ENCODE data around the gene STX1B.

GRCh38 chr16:31000671-31001382 lies 9.6 kb downstream of the STX1B start:
- TF ChIP-seq CTCF (IDR thresholded peaks at IDR 0.05; ENCODE audit: low read depth, low read length, missing input control) (no peak), SP1 (IDR thresholded peaks at IDR 0.05) (no peak), TAF1 (conservative IDR thresholded peaks at IDR 0.05) (no peak), MAX (IDR thresholded peaks at IDR 0.05) (no peak), ZBTB33 (IDR thresholded peaks at IDR 0.05) (no peak), RAD21 (IDR thresholded peaks at IDR 0.05) (no peak), ATF3 (IDR thresholded peaks at IDR 0.05) (no peak), REST (IDR thresholded peaks at IDR 0.05) (no peak), JUND (IDR thresholded peaks at IDR 0.05) (no peak), GABPA (IDR thresholded peaks at IDR 0.05 in 1 of 2, conservative IDR thresholded peaks at IDR 0.05 in 1 of 2) (no peak), NR2F2 (IDR thresholded peaks at IDR 0.05) (no peak)
